Tibial nerve (tissue), 4 donors: ENCODE results near the gene NOTCH1. TPM values are rescaled to one million over a fixed set of nuclear protein-coding genes. Genes with fewer than 3 reads are reported as not detected.

Experiments
- DNase-seq, 2 donors: peaks; one replicate each; pipeline ENCODE4 v3.0.0-alpha.2; 2019; ENCODE audit warnings: low spot score in 2 of 2
- H3K27ac ChIP-seq, 4 donors: fragments of 200-600 bp; sonication (generic) in 3 of 4; one replicate each; pipeline ENCODE4 v1.5.1; 2017 to 2019; ENCODE audit warnings: mild to moderate bottlenecking in 1 of 4
- H3K27me3 ChIP-seq, 2 donors: fragments of 200-600 bp; sonication (generic) in 1 of 2; one replicate each; pipeline versions ENCODE4 v1.5.1 to v1.6.0; 2017 to 2019
- H3K36me3 ChIP-seq, 3 donors: fragments of 200-600 bp; sonication (generic); one replicate each; pipeline ENCODE4 v1.5.1; 2018 to 2019
- H3K4me1 ChIP-seq, 4 donors: fragments of 200-600 bp; sonication (generic) in 3 of 4; one replicate each; pipeline ENCODE4 v1.5.1; 2017 to 2019
- H3K4me3 ChIP-seq, 4 donors: fragments of 200-600 bp; sonication (generic) in 3 of 4; one replicate each; pipeline ENCODE4 v1.5.1; 2017 to 2019; ENCODE audit warnings: mild to moderate bottlenecking in 1 of 4, moderate library complexity in 1 of 4
- H3K9me3 ChIP-seq, 4 donors: fragments of 200-600 bp; sonication (generic) in 3 of 4; one replicate each; pipeline ENCODE4 v1.5.1; 2017 to 2019
- EP300 ChIP-seq, 2 donors: sonication (generic); formaldehyde crosslinking; IDR thresholded peaks; one replicate each; pipeline ENCODE4 v1.6.1; 2017; ENCODE audit warnings: antibody characterized with exemption in 2 of 2, mild to moderate bottlenecking in 1 of 2
- POLR2A ChIP-seq, 2 donors: fragments of 450-650 bp; IDR thresholded peaks; one replicate each; pipeline ENCODE4 v1.6.1; 2017; ENCODE audit warnings: antibody characterized with exemption in 2 of 2, mild to moderate bottlenecking in 2 of 2, moderate library complexity in 2 of 2
- WGBS, 2 donors: methylation state at CpG; one replicate each; pipeline ENCODE4 v1.1.5; 2018; 5-methylcytosine and 5-hydroxymethylcytosine counted together
- total RNA-seq, 4 donors: library from RNA; depleted of rRNA; stranded (reverse); fragments of >200 nt; gene quantifications; one replicate each; pipeline ENCODE4 v1.1.0, GENCODE V29; 2016
- TF ChIP-seq, protein P1 (sequence below), 5 experiments: fragments of 200-600 bp in 3 of 5; fragments of 450-650 bp in 2 of 5; sonication (generic) in 3 of 5; IDR thresholded peaks; one replicate each; pipeline ENCODE4 v1.5.1; 2016 to 2019; ENCODE audit warnings: antibody characterized with exemption in 5 of 5, mild to moderate bottlenecking in 3 of 5, moderate library complexity in 2 of 5

NOTCH1 gene
- total RNA-seq, 4 donors from 2014 or later: 29.3 to 65.4 (median 41.5) TPM

DNA sequence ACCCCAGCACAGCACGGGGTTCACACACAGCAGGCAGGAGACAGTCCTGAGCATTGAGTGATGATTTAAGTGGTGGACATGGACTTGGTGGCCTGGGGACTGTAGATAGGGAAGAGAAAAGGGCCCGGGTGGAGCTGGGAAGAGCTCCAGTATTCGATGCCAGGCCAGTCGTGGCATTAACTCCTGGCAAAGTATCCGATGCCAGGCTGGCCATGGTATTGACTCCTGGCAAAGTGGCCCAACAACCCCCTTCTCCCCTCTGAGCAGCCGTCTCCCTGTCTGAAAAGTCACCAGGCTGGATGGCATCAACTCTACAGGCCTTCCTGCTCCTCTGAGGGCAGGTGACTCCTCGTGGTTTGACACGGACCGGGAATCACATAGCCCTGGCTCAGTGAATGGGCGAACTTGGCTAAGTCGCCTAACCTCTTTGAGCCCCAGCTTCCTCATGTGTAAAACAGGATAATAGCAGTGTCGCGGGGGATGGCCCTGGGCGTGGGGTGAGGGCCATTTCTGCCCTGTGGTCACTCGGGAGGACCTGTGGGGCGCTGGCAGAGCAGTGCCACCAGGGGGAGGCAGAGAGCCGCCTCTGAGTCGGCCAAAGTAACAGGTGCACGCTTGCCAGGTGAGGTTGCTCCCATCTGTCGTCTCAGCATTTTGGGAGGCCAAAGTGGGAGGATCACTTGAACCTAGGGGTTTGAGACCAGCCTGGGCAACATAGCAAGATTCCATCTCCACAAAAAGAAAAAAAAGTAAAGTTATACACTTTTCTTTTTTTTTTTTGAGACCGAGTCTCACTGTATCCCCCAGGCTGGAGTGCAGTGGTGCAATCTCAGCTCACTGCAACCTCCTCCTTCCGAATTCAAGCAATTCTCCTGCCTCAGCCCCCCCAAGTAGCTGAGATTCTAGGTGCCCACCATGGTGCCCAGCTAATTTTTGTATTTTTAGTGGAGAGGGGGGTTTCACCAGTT is 57.3 kb downstream of the NOTCH1 start:
- Histone ChIP-seq H3K36me3 (no peaks in the 10 kb centered on the region), H3K27ac (no peak overlapping the region), H3K27me3 (no peaks in the 10 kb centered on the region), H3K4me3 (no peak overlapping the region), H3K4me1 (peaks cover 0 to 39% (median 20%) of the 10 kb centered on the region in 4 donors), H3K9me3 (no peaks in the 10 kb centered on the region)
- TF ChIP-seq, protein P1, sequence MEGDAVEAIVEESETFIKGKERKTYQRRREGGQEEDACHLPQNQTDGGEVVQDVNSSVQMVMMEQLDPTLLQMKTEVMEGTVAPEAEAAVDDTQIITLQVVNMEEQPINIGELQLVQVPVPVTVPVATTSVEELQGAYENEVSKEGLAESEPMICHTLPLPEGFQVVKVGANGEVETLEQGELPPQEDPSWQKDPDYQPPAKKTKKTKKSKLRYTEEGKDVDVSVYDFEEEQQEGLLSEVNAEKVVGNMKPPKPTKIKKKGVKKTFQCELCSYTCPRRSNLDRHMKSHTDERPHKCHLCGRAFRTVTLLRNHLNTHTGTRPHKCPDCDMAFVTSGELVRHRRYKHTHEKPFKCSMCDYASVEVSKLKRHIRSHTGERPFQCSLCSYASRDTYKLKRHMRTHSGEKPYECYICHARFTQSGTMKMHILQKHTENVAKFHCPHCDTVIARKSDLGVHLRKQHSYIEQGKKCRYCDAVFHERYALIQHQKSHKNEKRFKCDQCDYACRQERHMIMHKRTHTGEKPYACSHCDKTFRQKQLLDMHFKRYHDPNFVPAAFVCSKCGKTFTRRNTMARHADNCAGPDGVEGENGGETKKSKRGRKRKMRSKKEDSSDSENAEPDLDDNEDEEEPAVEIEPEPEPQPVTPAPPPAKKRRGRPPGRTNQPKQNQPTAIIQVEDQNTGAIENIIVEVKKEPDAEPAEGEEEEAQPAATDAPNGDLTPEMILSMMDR (IDR thresholded peaks at IDR 0.05): peak; percentile 94 to 100 (median 98)
- TF ChIP-seq EP300 (IDR thresholded peaks at IDR 0.05) (no peak), POLR2A (IDR thresholded peaks at IDR 0.05) (no peak)
- 16 to 26% methylated on average over 19 to 22 of the region's 22 CpGs for WGBS, 2 donors
- peak in 1 of 2 donors; percentile 67 for DNase-seq

DNA sequence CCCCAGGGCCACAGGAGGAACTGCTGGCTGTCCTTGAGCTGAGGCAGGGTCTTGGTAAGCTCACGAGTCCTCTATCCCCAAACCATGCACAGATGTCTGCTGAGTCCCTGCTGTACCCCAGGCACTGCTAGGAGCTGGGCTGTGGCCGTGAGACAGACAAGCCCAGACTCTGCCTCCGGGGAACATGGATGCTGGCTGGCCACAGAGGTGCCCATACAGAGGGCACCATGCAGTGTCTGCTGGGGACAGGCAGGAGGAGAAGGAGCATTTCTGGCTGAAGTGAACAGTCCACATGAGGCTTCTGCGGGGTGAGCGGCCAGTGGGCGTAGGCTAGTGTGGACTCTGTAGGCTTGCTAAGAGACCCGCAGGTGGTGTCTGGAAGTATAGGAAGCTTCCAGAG is 58.2 kb downstream of the NOTCH1 start:
- H3K27ac ChIP-seq: no peak overlapping the region
- 84 to 89% methylated on average over 5 to 7 of the region's 7 CpGs for WGBS, 2 donors

DNA sequence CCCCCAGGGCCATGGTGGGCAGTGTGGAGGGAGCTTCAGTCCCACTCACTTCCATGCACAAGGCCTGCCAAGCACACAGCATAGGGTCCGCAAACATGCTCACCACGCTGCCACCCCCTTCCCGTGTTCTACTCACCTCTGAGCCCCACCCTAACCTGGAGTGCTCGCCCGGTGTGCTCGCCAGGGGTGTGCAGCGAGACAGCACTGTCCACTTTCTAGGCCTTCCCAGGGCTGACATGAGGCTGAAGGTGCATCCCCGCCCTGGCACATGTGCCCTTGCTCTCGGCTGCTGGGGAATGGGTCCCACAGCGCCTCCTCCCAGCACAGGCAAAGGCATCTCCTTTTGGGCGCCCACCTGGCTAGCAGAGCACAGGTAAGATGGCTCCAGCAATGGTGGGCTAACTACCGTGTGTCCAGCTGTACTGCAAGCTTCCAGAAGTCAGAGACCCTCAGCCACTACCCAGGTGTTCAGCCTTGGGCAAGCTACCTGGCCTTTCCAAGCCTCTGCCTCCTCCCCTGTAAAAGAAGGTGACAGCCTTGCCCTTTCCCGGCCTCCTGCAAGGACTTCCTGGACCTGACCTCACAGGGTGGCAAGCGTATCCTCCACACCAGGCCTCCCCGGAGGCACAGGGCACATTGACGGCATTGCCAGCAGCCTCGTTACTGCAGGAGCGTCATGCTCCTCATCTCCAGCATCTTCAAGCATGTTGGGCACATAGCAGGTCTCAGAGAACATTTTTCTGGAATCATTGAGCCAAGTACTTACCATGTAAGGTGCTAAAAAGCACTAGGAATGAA is 58.8 kb downstream of the NOTCH1 start:
- no peaks in the 10 kb centered on the region for H3K27me3 ChIP-seq
- DNase-seq: no peak
- no peak for TF ChIP-seq POLR2A (IDR thresholded peaks at IDR 0.05)
- no peak for TF ChIP-seq EP300 (IDR thresholded peaks at IDR 0.05)
- TF ChIP-seq, protein P1 (IDR thresholded peaks at IDR 0.05): no peak
- H3K36me3 ChIP-seq: no peaks in the 10 kb centered on the region
- peaks cover 0 to 31% (median 16%) of the 10 kb centered on the region in 4 donors for H3K4me1 ChIP-seq
- H3K27ac ChIP-seq: no peak overlapping the region
- no peaks in the 10 kb centered on the region for H3K9me3 ChIP-seq
- no peak overlapping the region for H3K4me3 ChIP-seq
- 93 to 95% methylated on average over 18 of the region's 18 CpGs for WGBS, 2 donors

More for the DNA sequence above, 58.2 kb downstream of the NOTCH1 start:
- no peak overlapping the region for H3K4me3 ChIP-seq
- no peaks in the 10 kb centered on the region for H3K27me3 ChIP-seq
- H3K4me1 ChIP-seq: peaks cover 0 to 31% (median 14%) of the 10 kb centered on the region in 4 donors
- H3K36me3 ChIP-seq: no peaks in the 10 kb centered on the region
- H3K9me3 ChIP-seq: no peaks in the 10 kb centered on the region
- DNase-seq: no peak
- TF ChIP-seq, protein P1 (IDR thresholded peaks at IDR 0.05): no peak
- TF ChIP-seq POLR2A (IDR thresholded peaks at IDR 0.05): no peak
- no peak for TF ChIP-seq EP300 (IDR thresholded peaks at IDR 0.05)

DNA sequence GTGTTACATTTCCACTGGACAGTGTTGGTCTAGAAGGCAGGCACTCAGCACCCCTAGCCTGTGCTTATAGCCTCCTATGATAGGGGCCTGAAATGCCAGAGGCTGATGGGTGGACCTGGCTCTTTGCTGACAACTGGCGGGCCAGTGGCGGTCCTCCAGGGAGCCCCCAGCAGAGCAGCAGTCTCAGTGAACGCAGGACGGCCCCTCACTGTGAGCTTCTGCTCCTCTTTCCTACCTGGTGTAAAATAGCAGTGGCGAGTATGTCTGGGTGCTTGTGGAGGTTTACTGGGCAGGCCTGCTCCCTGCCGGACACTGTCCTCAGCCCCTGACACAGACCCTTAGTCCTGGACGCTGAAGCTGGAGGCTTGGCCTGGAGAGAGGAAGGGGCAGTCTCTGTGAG is 59.7 kb downstream of the NOTCH1 start:
- WGBS, 2 donors: 84 to 91% methylated on average over 5 to 7 of the region's 7 CpGs
- no peak overlapping the region for H3K27ac ChIP-seq
- no peaks in the 10 kb centered on the region for H3K36me3 ChIP-seq
- peaks cover 0 to 40% (median 25%) of the 10 kb centered on the region in 4 donors for H3K4me1 ChIP-seq
- no peaks in the 10 kb centered on the region for H3K9me3 ChIP-seq
- H3K4me3 ChIP-seq: no peak overlapping the region
- H3K27me3 ChIP-seq: no peaks in the 10 kb centered on the region
- TF ChIP-seq, protein P1 (IDR thresholded peaks at IDR 0.05): no peak
- TF ChIP-seq POLR2A (IDR thresholded peaks at IDR 0.05) (no peak), EP300 (IDR thresholded peaks at IDR 0.05) (no peak)
- DNase-seq: no peak
